CD4-positive, alpha-beta T cell (primary cell): ENCODE measurements around the gene CREB3L2. TPM values are rescaled to one million over a fixed set of nuclear protein-coding genes. Genes with fewer than 3 reads are reported as not detected.

Source experiments
- ATAC-seq: fragments of 200-7000 bp; cut with Tn5 transposase; one replicate; pipeline ENCODE4 v1.10.0; 2022; ENCODE audit warnings: mild to moderate bottlenecking; ENCODE audit not compliant: poor library complexity
- CTCF ChIA-PET: fragments of 350-600 bp; sonication (Branson Sonifier 250); formaldehyde crosslinking; loops from one replicate; lab custom pipeline; 2021; ENCODE audit warnings: antibody characterized with exemption, inconsistent platforms; lab: Charles Lee
- POLR2A ChIA-PET: fragments of 350-600 bp; sonication (Branson Sonifier 250); formaldehyde crosslinking; loops from one replicate; lab custom pipeline; 2021; ENCODE audit warnings: antibody characterized with exemption, inconsistent platforms; lab: Charles Lee
- DNase-seq, 14 experiments: peaks; one replicate each; pipeline ENCODE4 v3.0.0-alpha.2; 2013 to 2020; ENCODE audit warnings: mixed read lengths in 2 of 14
- H3K27ac ChIP-seq, 2 donors: one replicate each; pipeline versions ENCODE4 v1.5.1 to v1.7.0; 2013; ENCODE audit warnings: low read length in 2 of 2, low read depth in 1 of 2, mild to moderate bottlenecking in 1 of 2
- H3K27me3 ChIP-seq, 2 experiments: 1 replicate in 1 of 2; 2 replicates in 1 of 2; pipeline versions ENCODE4 v1.6.1 to v1.7.0; 2013; ENCODE audit warnings: low read length in 2 of 2, control low read depth in 1 of 2, mild to moderate bottlenecking in 1 of 2, moderate library complexity in 1 of 2; ENCODE audit not compliant: insufficient read depth in 2 of 2, control insufficient read depth in 1 of 2
- H3K36me3 ChIP-seq: one replicate; pipeline ENCODE4 v1.6.1; 2013; ENCODE audit warnings: low read length, control low read depth; ENCODE audit not compliant: insufficient read depth
- H3K4me1 ChIP-seq: one replicate; pipeline ENCODE4 v1.6.1; 2013; ENCODE audit warnings: low read length, control low read depth; ENCODE audit not compliant: insufficient read depth
- H3K4me3 ChIP-seq: one replicate; pipeline ENCODE4 v1.5.1; 2013; ENCODE audit warnings: mild to moderate bottlenecking, low read length, moderate library complexity
- H3K9me3 ChIP-seq, 2 experiments: 1 replicate in 1 of 2; 2 replicates in 1 of 2; pipeline versions ENCODE4 v1.6.1 to v1.7.0; 2013; ENCODE audit warnings: low read length in 2 of 2, mild to moderate bottlenecking in 2 of 2, control low read depth in 1 of 2, moderate library complexity in 1 of 2; ENCODE audit not compliant: control insufficient read depth in 1 of 2, insufficient read depth in 1 of 2
- H3K27ac Mint-ChIP-seq: one replicate; pipeline ENCODE4 v1.8.0; 2020; ENCODE audit warnings: mixed read lengths
- H3K27me3 Mint-ChIP-seq: one replicate; pipeline ENCODE4 v1.8.0; 2021; ENCODE audit warnings: mixed read lengths
- H3K36me3 Mint-ChIP-seq: one replicate; pipeline ENCODE4 v1.8.0; 2021; ENCODE audit warnings: low read depth, mixed read lengths
- H3K4me1 Mint-ChIP-seq: one replicate; pipeline ENCODE4 v1.8.0; 2021; ENCODE audit warnings: low read depth, mixed read lengths
- H3K4me3 Mint-ChIP-seq: one replicate; pipeline ENCODE4 v1.8.0; 2020; ENCODE audit warnings: mild to moderate bottlenecking, mixed read lengths
- H3K9me3 Mint-ChIP-seq: one replicate; pipeline ENCODE4 v1.8.0; 2020; ENCODE audit warnings: mixed read lengths
- intact Hi-C, 2 experiments: fragments of 100-400 bp; cut with DNase I in 1 of 2; cut with micrococcal nuclease in 1 of 2; formaldehyde crosslinking; loops; one replicate each; pipeline versions ENCODE4 v1.15.1 to v1.9.0; 2023 to 2025; cut with DNase I, micrococcal nuclease
- total RNA-seq, 174 experiments: library from RNA in 2 of 174; stranded (reverse) in 2 of 174; gene quantifications; one replicate each; pipeline ENCODE4 v1.2.3 and lab custom pipeline; 2021 to 2026
- TF ChIP-seq, protein P1 (sequence below): fragments of 200-600 bp; IDR thresholded peaks from one replicate; pipeline ENCODE4 v1.8.0; 2022; ENCODE audit warnings: antibody characterized with exemption, mild to moderate bottlenecking

CREB3L2 gene
- total RNA-seq, 2 experiments from 2014 or later, result 11.7 to 12.9 TPM

DNA sequence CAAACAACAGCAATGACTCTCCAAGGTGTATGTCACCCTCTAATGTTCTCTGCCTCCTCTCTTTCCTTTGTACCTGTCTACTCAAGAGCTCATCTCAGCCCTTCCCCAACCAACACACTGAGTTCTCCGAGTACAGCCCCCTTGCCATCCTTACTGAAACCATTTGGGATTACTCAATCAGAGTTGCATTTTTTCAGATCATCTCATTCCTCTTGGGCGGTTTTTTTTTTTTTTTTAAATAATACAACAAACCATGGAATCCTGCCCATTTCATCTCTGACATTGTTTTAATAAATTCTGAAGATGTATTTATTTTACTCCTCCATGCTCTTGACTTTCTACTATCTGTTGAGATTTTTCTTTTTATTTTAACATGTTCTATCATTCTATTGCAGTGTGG is 4.2 kb upstream of the CREB3L2 start:
- no peaks in the 10 kb centered on the region for H3K36me3 ChIP-seq
- no peak overlapping the region for H3K4me3 ChIP-seq
- Mint-ChIP-seq H3K4me1 (peaks cover 12% of the 10 kb centered on the region), H3K36me3 (no peaks in the 10 kb centered on the region), H3K27ac (no peak overlapping the region), H3K4me3 (no peak overlapping the region), H3K9me3 (no peaks in the 10 kb centered on the region), H3K27me3 (no peaks in the 10 kb centered on the region)
- no peak for DNase-seq
- no peaks in the 10 kb centered on the region for H3K9me3 ChIP-seq
- TF ChIP-seq, protein P1, sequence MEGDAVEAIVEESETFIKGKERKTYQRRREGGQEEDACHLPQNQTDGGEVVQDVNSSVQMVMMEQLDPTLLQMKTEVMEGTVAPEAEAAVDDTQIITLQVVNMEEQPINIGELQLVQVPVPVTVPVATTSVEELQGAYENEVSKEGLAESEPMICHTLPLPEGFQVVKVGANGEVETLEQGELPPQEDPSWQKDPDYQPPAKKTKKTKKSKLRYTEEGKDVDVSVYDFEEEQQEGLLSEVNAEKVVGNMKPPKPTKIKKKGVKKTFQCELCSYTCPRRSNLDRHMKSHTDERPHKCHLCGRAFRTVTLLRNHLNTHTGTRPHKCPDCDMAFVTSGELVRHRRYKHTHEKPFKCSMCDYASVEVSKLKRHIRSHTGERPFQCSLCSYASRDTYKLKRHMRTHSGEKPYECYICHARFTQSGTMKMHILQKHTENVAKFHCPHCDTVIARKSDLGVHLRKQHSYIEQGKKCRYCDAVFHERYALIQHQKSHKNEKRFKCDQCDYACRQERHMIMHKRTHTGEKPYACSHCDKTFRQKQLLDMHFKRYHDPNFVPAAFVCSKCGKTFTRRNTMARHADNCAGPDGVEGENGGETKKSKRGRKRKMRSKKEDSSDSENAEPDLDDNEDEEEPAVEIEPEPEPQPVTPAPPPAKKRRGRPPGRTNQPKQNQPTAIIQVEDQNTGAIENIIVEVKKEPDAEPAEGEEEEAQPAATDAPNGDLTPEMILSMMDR, result no peak
- H3K4me1 ChIP-seq, result peaks cover 12% of the 10 kb centered on the region
- no peaks in the 10 kb centered on the region for H3K27me3 ChIP-seq
- intact Hi-C loops, result loop anchor here (5.0 to 10.0 kb wide), 3 partner anchors 349 to 859 kb away; no protein-coding TSS in a partner anchor
- CTCF ChIA-PET, result interaction anchor here (7.1 kb wide), 1 partner anchor 103 kb away, joined by 65 read pairs; no protein-coding TSS in a partner anchor
- H3K27ac ChIP-seq, result no peak overlapping the region
- ATAC-seq, result no peak
- POLR2A ChIA-PET, result interaction anchor here (1.0 kb wide), 1 partner anchor 102 kb away, joined by 3 read pairs; no protein-coding TSS in a partner anchor

DNA sequence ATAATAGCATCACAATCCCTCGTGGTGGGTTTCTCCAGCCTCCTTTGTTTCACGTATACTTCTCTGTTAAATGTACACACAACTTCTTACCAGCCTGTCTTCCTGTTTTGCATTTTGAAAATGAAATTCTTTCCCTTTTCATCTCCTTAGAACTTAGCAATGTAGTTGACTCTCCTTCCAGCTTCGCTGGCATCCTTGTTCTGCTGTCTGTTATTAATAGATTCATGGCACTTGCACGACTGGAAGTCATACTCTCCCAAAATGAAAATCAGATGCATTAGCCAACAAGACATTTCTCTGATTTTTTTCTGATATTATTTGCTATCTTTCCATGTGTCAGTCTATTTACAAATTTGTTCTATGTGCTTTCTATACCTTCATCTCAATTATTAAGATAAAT is 3.0 kb upstream of the CREB3L2 start:
- TF ChIP-seq, protein P1, result no peak
- no peaks in the 10 kb centered on the region for H3K36me3 ChIP-seq
- Mint-ChIP-seq H3K9me3 (no peaks in the 10 kb centered on the region), H3K27ac (no peak overlapping the region), H3K27me3 (no peaks in the 10 kb centered on the region), H3K4me1 (peaks cover 23% of the 10 kb centered on the region), H3K4me3 (no peak overlapping the region), H3K36me3 (no peaks in the 10 kb centered on the region)
- no peak overlapping the region for H3K27ac ChIP-seq
- H3K27me3 ChIP-seq, result no peaks in the 10 kb centered on the region
- POLR2A ChIA-PET, result no interaction called here
- CTCF ChIA-PET, result interaction anchor here (7.1 kb wide), 1 partner anchor 102 kb away, joined by 65 read pairs; no protein-coding TSS in a partner anchor
- intact Hi-C loops, result loop anchor here (5.0 to 10.0 kb wide), 4 partner anchors 348 to 860 kb away; no protein-coding TSS in a partner anchor
- DNase-seq (no peak), ATAC-seq (no peak)
- H3K9me3 ChIP-seq, result no peaks in the 10 kb centered on the region
- H3K4me1 ChIP-seq, result peaks cover 19% of the 10 kb centered on the region
- H3K4me3 ChIP-seq, result no peak overlapping the region

- H3K9me3 Mint-ChIP-seq, result no peaks in the 10 kb centered on the region
- H3K27ac Mint-ChIP-seq, result no peak overlapping the region
- TF ChIP-seq, protein P1, result no peak
- peaks cover 21% of the 10 kb centered on the region for H3K4me1 ChIP-seq
- intact Hi-C loops, result loop anchor here in 1 of 2 experiments (5.0 to 10.0 kb wide), 3 partner anchors 733 to 861 kb away; no protein-coding TSS in a partner anchor
- H3K27me3 Mint-ChIP-seq, result no peaks in the 10 kb centered on the region
- CTCF ChIA-PET, result interaction anchor here (3.5 kb wide), 1 partner anchor 100 kb away, joined by 43 read pairs; no protein-coding TSS in a partner anchor
- no peak overlapping the region for H3K27ac ChIP-seq
- H3K36me3 ChIP-seq, result no peaks in the 10 kb centered on the region
- POLR2A ChIA-PET, result interaction anchor here (1.0 kb wide), 1 partner anchor 882 kb away, joined by 3 read pairs; no protein-coding TSS in a partner anchor
- H3K4me3 ChIP-seq, result no peak overlapping the region
- H3K4me3 Mint-ChIP-seq, result peak overlapping the region; percentile 42
- no peaks in the 10 kb centered on the region for H3K9me3 ChIP-seq
- no peaks in the 10 kb centered on the region for H3K27me3 ChIP-seq
- no peak for ATAC-seq
- DNase-seq, result no peak
- H3K4me1 Mint-ChIP-seq, result peaks cover 31% of the 10 kb centered on the region
- H3K36me3 Mint-ChIP-seq, result no peaks in the 10 kb centered on the region
Observed at GRCh38 chr7:138004046-138004445, 2.2 kb upstream of the CREB3L2 start.
